CD4-positive, alpha-beta T cell (primary cell): ENCODE measurements around the gene HCN1. TPM values are rescaled to one million over a fixed set of nuclear protein-coding genes. Genes with fewer than 3 reads are reported as not detected.
"Not testable (repeated sequence)": the region's sequence is repeated elsewhere in the genome, so short reads cannot be mapped to it uniquely, and the experiment has no call there.

Experiments used
- ATAC-seq: fragments of 200-7000 bp; cut with Tn5 transposase; one replicate; pipeline ENCODE4 v1.10.0; 2022; ENCODE audit warnings: mild to moderate bottlenecking; ENCODE audit not compliant: poor library complexity
- CTCF ChIA-PET: fragments of 350-600 bp; sonication (Branson Sonifier 250); formaldehyde crosslinking; loops from one replicate; lab custom pipeline; 2021; ENCODE audit warnings: antibody characterized with exemption, inconsistent platforms; lab: Charles Lee
- POLR2A ChIA-PET: fragments of 350-600 bp; sonication (Branson Sonifier 250); formaldehyde crosslinking; loops from one replicate; lab custom pipeline; 2021; ENCODE audit warnings: antibody characterized with exemption, inconsistent platforms; lab: Charles Lee
- DNase-seq, 14 experiments: peaks; one replicate each; pipeline ENCODE4 v3.0.0-alpha.2; 2013 to 2020; ENCODE audit warnings: mixed read lengths in 2 of 14
- H3K27ac ChIP-seq, 2 donors: one replicate each; pipeline versions ENCODE4 v1.5.1 to v1.7.0; 2013; ENCODE audit warnings: low read length in 2 of 2, low read depth in 1 of 2, mild to moderate bottlenecking in 1 of 2
- H3K27me3 ChIP-seq, 2 experiments: 1 replicate in 1 of 2; 2 replicates in 1 of 2; pipeline versions ENCODE4 v1.6.1 to v1.7.0; 2013; ENCODE audit warnings: low read length in 2 of 2, control low read depth in 1 of 2, mild to moderate bottlenecking in 1 of 2, moderate library complexity in 1 of 2; ENCODE audit not compliant: insufficient read depth in 2 of 2, control insufficient read depth in 1 of 2
- H3K36me3 ChIP-seq: one replicate; pipeline ENCODE4 v1.6.1; 2013; ENCODE audit warnings: low read length, control low read depth; ENCODE audit not compliant: insufficient read depth
- H3K4me1 ChIP-seq: one replicate; pipeline ENCODE4 v1.6.1; 2013; ENCODE audit warnings: low read length, control low read depth; ENCODE audit not compliant: insufficient read depth
- H3K4me3 ChIP-seq: one replicate; pipeline ENCODE4 v1.5.1; 2013; ENCODE audit warnings: mild to moderate bottlenecking, low read length, moderate library complexity
- H3K9me3 ChIP-seq, 2 experiments: 1 replicate in 1 of 2; 2 replicates in 1 of 2; pipeline versions ENCODE4 v1.6.1 to v1.7.0; 2013; ENCODE audit warnings: low read length in 2 of 2, mild to moderate bottlenecking in 2 of 2, control low read depth in 1 of 2, moderate library complexity in 1 of 2; ENCODE audit not compliant: control insufficient read depth in 1 of 2, insufficient read depth in 1 of 2
- H3K27ac Mint-ChIP-seq: one replicate; pipeline ENCODE4 v1.8.0; 2020; ENCODE audit warnings: mixed read lengths
- H3K27me3 Mint-ChIP-seq: one replicate; pipeline ENCODE4 v1.8.0; 2021; ENCODE audit warnings: mixed read lengths
- H3K36me3 Mint-ChIP-seq: one replicate; pipeline ENCODE4 v1.8.0; 2021; ENCODE audit warnings: low read depth, mixed read lengths
- H3K4me1 Mint-ChIP-seq: one replicate; pipeline ENCODE4 v1.8.0; 2021; ENCODE audit warnings: low read depth, mixed read lengths
- H3K4me3 Mint-ChIP-seq: one replicate; pipeline ENCODE4 v1.8.0; 2020; ENCODE audit warnings: mild to moderate bottlenecking, mixed read lengths
- H3K9me3 Mint-ChIP-seq: one replicate; pipeline ENCODE4 v1.8.0; 2020; ENCODE audit warnings: mixed read lengths
- CTCF ChIP-seq: fragments of 200-600 bp; IDR thresholded peaks from one replicate; pipeline ENCODE4 v1.8.0; 2022; ENCODE audit warnings: antibody characterized with exemption, mild to moderate bottlenecking
- intact Hi-C, 2 experiments: fragments of 100-400 bp; cut with DNase I in 1 of 2; cut with micrococcal nuclease in 1 of 2; formaldehyde crosslinking; loops; one replicate each; pipeline versions ENCODE4 v1.15.1 to v1.9.0; 2023 to 2025; cut with DNase I, micrococcal nuclease
- total RNA-seq, 174 experiments: library from RNA in 2 of 174; stranded (reverse) in 2 of 174; gene quantifications; one replicate each; pipeline ENCODE4 v1.2.3 and lab custom pipeline; 2021 to 2026

The HCN1 gene
- total RNA-seq, 2 experiments from 2014 or later: not detected

- POLR2A ChIA-PET: no interaction called here
- H3K4me3 ChIP-seq: no peak overlapping the region
- no peaks in the 10 kb centered on the region for H3K27me3 Mint-ChIP-seq
- peaks cover 6% of the 10 kb centered on the region for H3K9me3 Mint-ChIP-seq
- ATAC-seq (no peak), DNase-seq (no peak)
- no peak overlapping the region for H3K27ac ChIP-seq
- no peaks in the 10 kb centered on the region for H3K4me1 Mint-ChIP-seq
- H3K36me3 Mint-ChIP-seq: no peaks in the 10 kb centered on the region
- no peak overlapping the region for H3K4me3 Mint-ChIP-seq
- no peak for TF ChIP-seq CTCF
- H3K27me3 ChIP-seq: no peaks in the 10 kb centered on the region
- intact Hi-C loops: no loop called here
- peaks cover 6 to 8% of the 10 kb centered on the region in 2 experiments for H3K9me3 ChIP-seq
- no peaks in the 10 kb centered on the region for H3K36me3 ChIP-seq
- CTCF ChIA-PET: no interaction called here
- H3K4me1 ChIP-seq: no peaks in the 10 kb centered on the region
- no peak overlapping the region for H3K27ac Mint-ChIP-seq
These were observed 99.9 kb downstream of the HCN1 start for GRCh38 chr5:45596320-45596719.

DNA sequence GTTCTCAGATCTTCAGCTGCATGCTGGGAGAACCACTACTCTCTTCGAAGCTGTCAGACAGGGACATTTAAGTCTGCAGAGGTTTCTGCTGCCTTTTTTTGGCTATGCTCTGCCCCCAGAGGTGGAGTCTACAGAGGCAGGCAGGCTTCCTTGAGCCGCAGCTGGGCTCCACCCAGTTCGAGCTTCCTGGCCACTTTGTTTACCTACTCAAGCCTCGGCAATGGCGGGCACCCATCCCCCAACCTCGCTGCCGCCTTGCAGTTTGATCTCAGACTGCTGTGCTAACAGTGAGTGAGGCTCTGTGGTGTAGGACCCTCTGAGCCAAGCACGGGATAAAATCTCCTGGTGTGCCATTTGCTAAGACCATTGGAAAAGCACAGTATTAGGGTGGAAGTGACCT is 110.2 kb downstream of the HCN1 start:
- H3K36me3 ChIP-seq, H3K36me3 Mint-ChIP-seq, H3K4me3 ChIP-seq, H3K9me3 ChIP-seq, POLR2A ChIA-PET, H3K27ac ChIP-seq, H3K4me1 ChIP-seq, DNase-seq, CTCF ChIA-PET, intact Hi-C loops, H3K4me3 Mint-ChIP-seq, H3K27me3 Mint-ChIP-seq, H3K4me1 Mint-ChIP-seq, H3K27me3 ChIP-seq, H3K27ac Mint-ChIP-seq, ATAC-seq: not testable (repeated sequence)
- H3K9me3 Mint-ChIP-seq: peaks cover 15% of the 10 kb centered on the region

DNA sequence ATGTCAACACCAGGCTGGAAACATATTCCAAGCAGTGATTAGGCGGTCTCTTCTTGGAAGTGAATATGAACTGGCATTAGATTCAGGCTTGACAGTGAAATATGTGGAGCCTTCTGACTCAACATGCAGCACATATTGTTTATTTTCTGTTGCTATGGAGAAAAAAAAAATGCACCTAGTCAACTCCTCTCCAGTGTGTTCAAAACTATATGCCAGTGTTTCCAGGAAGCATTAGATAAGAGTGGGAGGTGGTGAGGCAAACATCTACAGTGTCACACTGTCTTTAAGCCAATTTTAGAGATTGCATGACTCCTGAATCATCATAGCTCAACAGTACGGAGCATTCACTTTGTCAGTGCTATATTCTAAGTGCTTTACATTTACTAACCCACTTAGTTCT is 117.9 kb downstream of the HCN1 start:
- Histone ChIP-seq H3K4me1 (no peaks in the 10 kb centered on the region), H3K27ac (no peak overlapping the region), H3K9me3 (no peaks in the 10 kb centered on the region), H3K36me3 (no peaks in the 10 kb centered on the region), H3K27me3 (no peaks in the 10 kb centered on the region), H3K4me3 (no peak overlapping the region)
- CTCF ChIA-PET: no interaction called here
- H3K27me3 Mint-ChIP-seq: no peaks in the 10 kb centered on the region
- H3K4me1 Mint-ChIP-seq: no peaks in the 10 kb centered on the region
- H3K36me3 Mint-ChIP-seq: no peaks in the 10 kb centered on the region
- H3K27ac Mint-ChIP-seq: no peak overlapping the region
- H3K9me3 Mint-ChIP-seq: peaks cover 10% of the 10 kb centered on the region
- no peak for TF ChIP-seq CTCF
- intact Hi-C loops: no loop called here
- POLR2A ChIA-PET: no interaction called here
- DNase-seq: no peak
- H3K4me3 Mint-ChIP-seq: no peak overlapping the region
- ATAC-seq: no peak

- Mint-ChIP-seq H3K27ac (no peak overlapping the region), H3K36me3 (no peaks in the 10 kb centered on the region), H3K4me3 (no peak overlapping the region), H3K9me3 (peaks cover 28% of the 10 kb centered on the region), H3K4me1 (no peaks in the 10 kb centered on the region), H3K27me3 (no peaks in the 10 kb centered on the region)
- H3K4me3 ChIP-seq: no peak overlapping the region
- no peak overlapping the region for H3K27ac ChIP-seq
- peaks cover 3 to 5% of the 10 kb centered on the region in 2 experiments for H3K9me3 ChIP-seq
- H3K36me3 ChIP-seq: no peaks in the 10 kb centered on the region
- TF ChIP-seq CTCF: no peak
- H3K4me1 ChIP-seq: no peaks in the 10 kb centered on the region
- H3K27me3 ChIP-seq: no peaks in the 10 kb centered on the region
- ATAC-seq: no peak
- no peak for DNase-seq
- intact Hi-C loops: no loop called here
- ChIA-PET POLR2A (no interaction called here), CTCF (no interaction called here)
These were observed 127.4 kb downstream of the HCN1 start for GRCh38 chr5:45568813-45569212.
